ENCODE measurements around the gene RCOR3.
A peak's percentile ranks its signal among the peaks of the same experiment; 100 is the strongest.

Gene RCOR3

DNA sequence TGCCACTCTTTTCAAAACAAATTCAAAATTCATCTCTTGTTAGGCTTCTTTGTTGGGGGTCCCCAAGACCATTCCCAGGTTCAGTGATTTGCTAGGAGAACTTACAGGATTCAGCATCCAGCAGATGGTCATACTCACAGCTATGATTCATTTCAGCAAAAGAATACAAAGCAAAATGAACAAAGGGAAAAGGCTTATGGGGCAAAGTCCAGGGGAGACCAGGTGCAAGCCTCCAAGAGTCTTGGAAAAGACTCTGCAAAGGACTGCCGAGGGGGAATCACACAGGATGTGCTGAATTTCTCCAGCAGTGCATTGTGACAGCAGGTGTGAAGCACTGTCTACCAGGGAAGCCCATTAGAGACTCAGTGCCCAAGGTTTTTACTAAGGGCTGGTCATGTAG lies 74.7 kb downstream of the RCOR3 start:
- Histone ChIP-seq H3K27me3 (ENCODE audit: low read length) (no peaks in the 10 kb centered on the region), H3K9ac (ENCODE audit: low read length) (no peak overlapping the region), H3K36me3 (ENCODE audit: low read length) (no peaks in the 10 kb centered on the region), H4K20me1 (ENCODE audit: low read depth, low read length) (no peaks in the 10 kb centered on the region), H3K79me2 (ENCODE audit: insufficient read depth, low read length) (peaks cover 30% of the 10 kb centered on the region), H3K4me2 (ENCODE audit: low read depth, low read length, poor library complexity, severe bottlenecking) (no peak overlapping the region), H3K4me3 (ENCODE audit: insufficient read depth, low read length, poor library complexity, severe bottlenecking) (no peak overlapping the region), H2AFZ (ENCODE audit: low read depth, low read length, severe bottlenecking) (no peak overlapping the region), H3K27ac (ENCODE audit: low read depth, low read length) (no peak overlapping the region), H3F3A (ENCODE audit: insufficient read depth) (peaks cover 11% of the 10 kb centered on the region), H3K9me3 (ENCODE audit: insufficient read depth, low read length) (no peaks in the 10 kb centered on the region), H3K9me2 (replicated peaks; ENCODE audit: insufficient read depth, low read length) (no peaks in the 10 kb centered on the region)
- TF ChIP-seq EZH2phosphoT487 (conservative IDR thresholded peaks at IDR 0.05; ENCODE audit: low read length) = no peak
- TF ChIP-seq, protein P1, sequence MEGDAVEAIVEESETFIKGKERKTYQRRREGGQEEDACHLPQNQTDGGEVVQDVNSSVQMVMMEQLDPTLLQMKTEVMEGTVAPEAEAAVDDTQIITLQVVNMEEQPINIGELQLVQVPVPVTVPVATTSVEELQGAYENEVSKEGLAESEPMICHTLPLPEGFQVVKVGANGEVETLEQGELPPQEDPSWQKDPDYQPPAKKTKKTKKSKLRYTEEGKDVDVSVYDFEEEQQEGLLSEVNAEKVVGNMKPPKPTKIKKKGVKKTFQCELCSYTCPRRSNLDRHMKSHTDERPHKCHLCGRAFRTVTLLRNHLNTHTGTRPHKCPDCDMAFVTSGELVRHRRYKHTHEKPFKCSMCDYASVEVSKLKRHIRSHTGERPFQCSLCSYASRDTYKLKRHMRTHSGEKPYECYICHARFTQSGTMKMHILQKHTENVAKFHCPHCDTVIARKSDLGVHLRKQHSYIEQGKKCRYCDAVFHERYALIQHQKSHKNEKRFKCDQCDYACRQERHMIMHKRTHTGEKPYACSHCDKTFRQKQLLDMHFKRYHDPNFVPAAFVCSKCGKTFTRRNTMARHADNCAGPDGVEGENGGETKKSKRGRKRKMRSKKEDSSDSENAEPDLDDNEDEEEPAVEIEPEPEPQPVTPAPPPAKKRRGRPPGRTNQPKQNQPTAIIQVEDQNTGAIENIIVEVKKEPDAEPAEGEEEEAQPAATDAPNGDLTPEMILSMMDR (IDR thresholded peaks at IDR 0.05; ENCODE audit: insufficient read depth, low read length, poor library complexity, severe bottlenecking) = no peak

DNA sequence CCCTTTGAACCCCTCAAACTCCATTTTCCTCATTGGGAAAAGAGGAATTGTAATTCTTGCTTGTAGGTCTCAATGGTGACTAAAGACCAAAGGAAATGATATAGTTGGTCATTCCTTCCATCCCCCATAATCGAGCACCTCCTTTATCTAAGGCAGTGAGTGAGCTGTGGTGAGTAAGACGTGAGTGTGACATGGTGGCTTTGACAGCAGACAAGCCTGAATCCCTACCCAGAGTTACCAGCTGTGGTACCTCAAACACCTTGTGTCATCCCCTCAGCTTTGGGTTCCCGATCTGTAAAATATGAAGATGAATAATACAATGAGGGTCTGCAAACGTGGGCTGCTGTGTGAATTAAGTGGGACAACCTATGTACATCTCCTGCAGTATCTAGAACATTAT lies 75.8 kb downstream of the RCOR3 start:
- Histone ChIP-seq H3K79me2 (ENCODE audit: insufficient read depth, low read length) (peaks cover 32% of the 10 kb centered on the region), H3K9ac (ENCODE audit: low read length) (peak overlapping the region; percentile 34)

DNA sequence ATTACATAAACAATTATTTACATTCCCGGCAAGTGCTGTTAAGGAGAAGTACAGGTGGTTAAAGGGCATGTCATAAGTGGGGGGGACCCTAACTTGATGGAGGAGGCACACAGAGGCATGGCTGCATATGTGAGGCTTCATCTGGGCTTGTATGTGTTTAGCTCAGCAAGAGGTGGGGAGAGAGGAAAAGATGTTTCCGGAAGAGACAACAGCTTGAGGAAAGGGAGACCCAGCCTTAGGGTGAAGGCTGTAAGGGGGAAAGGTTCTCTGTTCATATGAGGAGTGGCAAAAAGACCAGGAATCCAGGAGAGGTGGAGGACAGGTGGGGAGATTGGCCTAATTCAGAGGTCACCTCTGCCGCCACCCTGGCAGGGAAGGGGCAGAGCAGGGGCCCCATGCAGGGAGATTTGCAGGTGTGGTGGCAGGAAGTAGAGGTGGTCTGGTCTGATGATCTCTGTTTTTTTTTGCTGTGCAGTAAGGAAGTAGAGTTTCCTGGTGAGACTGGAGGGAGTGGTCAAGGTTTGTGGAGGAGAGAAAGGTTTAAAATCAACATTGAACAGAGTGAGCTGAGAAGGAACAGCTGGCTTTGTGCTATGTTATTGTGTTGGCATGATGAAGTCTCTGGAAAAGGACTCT lies 76.5 kb downstream of the RCOR3 start:
- Histone ChIP-seq H3F3A (ENCODE audit: insufficient read depth) (peaks cover 11% of the 10 kb centered on the region), H3K4me2 (ENCODE audit: low read depth, low read length, poor library complexity, severe bottlenecking) (peak overlapping the region; percentile 73), H3K4me3 (ENCODE audit: insufficient read depth, low read length, poor library complexity, severe bottlenecking) (peak overlapping the region; percentile 27), H4K20me1 (ENCODE audit: low read depth, low read length) (no peaks in the 10 kb centered on the region), H3K79me2 (ENCODE audit: insufficient read depth, low read length) (peaks cover 26% of the 10 kb centered on the region; the same call in 1 of the 2 replicates), H2AFZ (ENCODE audit: low read depth, low read length, severe bottlenecking) (peak overlapping the region; percentile 38), H3K27ac (ENCODE audit: low read depth, low read length) (peak overlapping the region; percentile 87), H3K9me2 (replicated peaks; ENCODE audit: insufficient read depth, low read length) (no peaks in the 10 kb centered on the region), H3K27me3 (ENCODE audit: low read length) (no peaks in the 10 kb centered on the region), H3K9ac (ENCODE audit: low read length) (peak overlapping the region; percentile 34), H3K9me3 (ENCODE audit: insufficient read depth, low read length) (no peaks in the 10 kb centered on the region), H3K36me3 (ENCODE audit: low read length) (no peaks in the 10 kb centered on the region)
- TF ChIP-seq, protein P1 (IDR thresholded peaks at IDR 0.05; ENCODE audit: insufficient read depth, low read length, poor library complexity, severe bottlenecking) = no peak
- no peak for TF ChIP-seq EZH2phosphoT487 (conservative IDR thresholded peaks at IDR 0.05; ENCODE audit: low read length)

More for the DNA sequence above, 75.8 kb downstream of the RCOR3 start:
- TF ChIP-seq EZH2phosphoT487 (conservative IDR thresholded peaks at IDR 0.05; ENCODE audit: low read length) = no peak
- TF ChIP-seq, protein P1 (IDR thresholded peaks at IDR 0.05; ENCODE audit: insufficient read depth, low read length, poor library complexity, severe bottlenecking) = no peak
- H3K9me3 ChIP-seq (ENCODE audit: insufficient read depth, low read length) = no peaks in the 10 kb centered on the region
- no peaks in the 10 kb centered on the region for H3K36me3 ChIP-seq (ENCODE audit: low read length)
- H2AFZ ChIP-seq (ENCODE audit: low read depth, low read length, severe bottlenecking) = peak overlapping the region; percentile 38
- no peak overlapping the region for H3K4me3 ChIP-seq (ENCODE audit: insufficient read depth, low read length, poor library complexity, severe bottlenecking)
- no peaks in the 10 kb centered on the region for H4K20me1 ChIP-seq (ENCODE audit: low read depth, low read length)
- H3K27ac ChIP-seq (ENCODE audit: low read depth, low read length) = peak overlapping the region; percentile 87
- no peaks in the 10 kb centered on the region for H3K27me3 ChIP-seq (ENCODE audit: low read length)
- H3K4me2 ChIP-seq (ENCODE audit: low read depth, low read length, poor library complexity, severe bottlenecking) = peak overlapping the region; percentile 73
- H3K9me2 ChIP-seq (replicated peaks; ENCODE audit: insufficient read depth, low read length) = no peaks in the 10 kb centered on the region
- peaks cover 11% of the 10 kb centered on the region for H3F3A ChIP-seq (ENCODE audit: insufficient read depth)

Data from SU-DHL-6 (cell line).